GM19240 (cell line): ENCODE measurements around the gene NHS.

Source experiments
- DNase-seq: peaks from one replicate; pipeline ENCODE4 v3.0.0; 2011; ENCODE audit warnings: low spot score; ENCODE audit not compliant: insufficient read length

The NHS gene

DNA sequence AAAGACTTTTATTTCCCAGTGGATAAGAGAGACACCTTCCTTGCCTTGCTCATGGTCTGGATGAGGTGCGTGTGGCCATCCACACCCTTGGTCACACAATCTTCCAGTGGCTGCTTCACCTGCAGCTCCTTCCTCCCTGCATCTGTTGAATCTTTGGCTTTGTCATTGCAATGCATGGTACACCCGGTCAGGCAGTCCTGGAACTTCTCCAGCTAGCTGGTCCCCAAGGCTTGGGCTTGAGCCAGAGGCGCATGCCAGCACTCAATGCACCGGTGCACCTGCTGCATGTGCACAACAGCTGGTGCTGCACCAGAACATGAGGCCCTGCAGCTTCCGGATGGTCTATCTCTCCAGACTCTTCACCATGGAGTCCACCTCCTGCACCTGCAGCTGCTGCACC, 394.0 kb downstream of the NHS start:
- DNase-seq = no peak

DNA sequence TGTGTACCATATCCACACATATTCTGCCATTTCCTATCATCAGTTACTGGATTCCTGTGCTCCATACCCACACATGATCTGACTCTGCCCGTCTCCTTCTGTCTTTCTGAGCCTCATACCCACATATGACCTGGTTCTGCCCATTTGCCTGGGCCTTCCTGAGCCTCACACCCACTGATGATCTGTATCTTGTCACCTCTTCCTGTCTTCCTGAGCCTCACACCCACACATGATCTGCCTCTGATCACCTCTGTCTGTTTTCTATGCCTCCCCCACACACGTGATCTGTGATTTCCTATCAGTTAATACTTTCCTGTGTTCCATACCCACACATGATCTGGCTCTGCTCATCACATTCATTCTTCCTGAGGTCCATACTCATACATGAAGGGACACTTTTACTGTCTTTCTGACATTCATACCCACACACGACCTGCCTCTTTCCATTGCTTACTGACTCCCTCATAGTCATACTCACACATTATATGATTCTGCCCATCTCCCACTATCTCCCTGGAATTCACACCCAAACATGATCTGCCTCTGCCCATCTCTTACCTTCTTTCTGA, 394.8 kb downstream of the NHS start:
- DNase-seq = no peak

DNA sequence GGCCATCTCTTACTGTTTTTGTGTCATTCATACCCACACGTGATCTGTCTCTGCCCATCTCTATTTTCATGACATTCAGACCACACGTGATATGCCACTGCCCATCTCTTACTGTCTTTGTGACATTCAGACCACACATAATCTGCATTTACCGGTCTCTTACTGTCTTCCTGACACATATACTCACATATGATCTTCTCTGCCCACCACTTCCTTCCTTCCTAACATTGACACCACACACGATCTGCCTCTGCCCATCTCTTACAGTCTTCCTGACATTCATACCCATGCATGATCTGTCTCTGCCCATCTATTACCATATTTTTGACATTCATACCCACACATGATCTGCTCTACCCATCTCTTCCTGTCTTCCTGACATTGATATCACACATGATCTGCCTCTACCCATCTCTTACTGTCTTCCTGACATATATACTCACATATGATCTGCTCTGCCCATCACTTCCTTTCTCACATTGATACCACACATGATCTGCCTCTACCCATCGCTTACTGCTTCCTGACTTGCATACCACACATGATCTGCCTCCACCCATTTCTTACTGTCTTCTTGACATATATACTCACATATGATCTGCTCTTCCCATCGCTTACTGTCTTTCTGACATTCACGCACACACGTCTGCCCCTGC, 398.3 kb downstream of the NHS start:
- DNase-seq = no peak

DNA sequence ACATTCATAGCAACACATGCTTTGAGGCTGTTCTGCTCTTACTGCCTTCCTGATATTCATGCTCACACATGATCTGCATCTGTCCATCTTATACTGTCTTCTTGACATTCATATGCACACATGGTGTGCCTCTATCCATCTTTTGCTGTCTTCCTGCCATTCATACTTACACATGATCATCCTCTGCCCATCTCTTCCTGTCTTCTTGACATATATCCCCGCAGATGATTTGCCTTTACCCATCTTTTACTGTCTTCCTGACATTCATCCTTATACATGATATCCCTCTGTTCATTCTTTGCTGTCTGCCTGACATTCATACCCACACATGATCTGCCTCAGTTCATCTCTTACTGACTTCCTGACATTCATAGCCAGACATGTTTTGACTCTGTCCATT, 399.1 kb downstream of the NHS start:
- no peak for DNase-seq

DNA sequence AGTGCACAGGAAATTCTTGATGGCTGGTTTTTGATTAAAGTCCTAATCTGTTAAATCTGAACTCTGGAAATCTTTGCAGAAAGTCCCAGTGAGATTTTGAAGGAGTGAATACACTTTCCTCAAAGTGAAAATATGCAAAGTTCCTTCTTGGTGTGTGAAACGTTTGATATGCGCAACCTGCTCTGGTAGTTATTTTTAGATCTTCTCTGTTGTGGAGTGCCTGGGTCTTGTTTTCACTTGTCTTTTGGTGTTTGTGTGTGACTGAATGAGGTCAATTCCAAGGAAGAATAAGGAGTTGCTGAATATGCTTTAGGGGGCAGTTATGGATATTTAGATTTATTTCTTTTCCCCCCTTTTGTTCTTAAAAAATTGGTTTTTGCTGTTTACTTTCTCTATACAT, 404.0 kb downstream of the NHS start:
- DNase-seq = no peak

DNA sequence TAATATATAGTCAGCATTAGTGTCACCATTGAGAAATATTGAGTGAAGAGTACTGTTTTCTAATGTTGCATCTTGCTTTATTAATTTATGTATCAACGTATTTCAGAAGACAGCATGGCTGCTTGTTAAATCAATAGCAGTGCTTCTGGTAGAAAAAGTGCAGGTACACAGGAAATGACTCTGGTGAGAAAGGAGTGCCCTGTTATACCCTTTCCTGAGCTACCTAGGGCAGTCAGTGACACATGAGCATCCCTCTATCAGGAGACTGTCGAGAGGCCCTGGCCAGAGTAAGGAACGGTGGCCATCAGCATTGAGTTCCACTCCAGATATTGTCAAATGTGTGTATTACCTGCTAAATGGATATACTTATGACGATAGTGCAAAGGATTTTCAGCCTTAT, 404.4 kb downstream of the NHS start:
- no peak for DNase-seq
